ENCODE data around the gene NFATC4. TPM values are rescaled to one million over a fixed set of nuclear protein-coding genes. Genes with fewer than 3 reads are reported as not detected.
"Not testable (repeated sequence)": the region's sequence is repeated elsewhere in the genome, so short reads cannot be mapped to it uniquely, and the experiment has no call there.

Gene NFATC4
- total RNA-seq, 2 experiments from 2014 or later, result not detected

- peaks cover 9% of the 10 kb centered on the region for H3K27me3 Mint-ChIP-seq
- CTCF ChIA-PET, result interaction anchor here (0.6 to 25.4 kb wide), 6 partner anchors 13 to 98 kb away, joined by 3 to 968 read pairs (median 4); partner anchors contain the start of genes CBLN3, KHNYN, LTB4R2 and SDR39U1
- H3K4me3 Mint-ChIP-seq, result no peak overlapping the region
- POLR2A ChIA-PET, result interaction anchor here (0.9 to 1.8 kb wide), 3 partner anchors 30 to 91 kb away, joined by 3 to 10 read pairs (median 7); partner anchors contain the start of genes CBLN3 and KHNYN
- intact Hi-C loops (cut with micrococcal nuclease), result no loop called here
- no peak for DNase-seq
- H3K36me3 Mint-ChIP-seq, result peaks cover 13% of the 10 kb centered on the region
- H3K27ac Mint-ChIP-seq, result no peak overlapping the region
- H3K9me3 Mint-ChIP-seq, result no peaks in the 10 kb centered on the region
- H3K4me1 Mint-ChIP-seq (ENCODE audit: low read depth), result peaks cover 14% of the 10 kb centered on the region
These were observed 27.4 kb upstream of the NFATC4 start for GRCh38 chr14:24340606-24341005.

- Mint-ChIP-seq H3K4me3 (no peak overlapping the region), H3K4me1 (ENCODE audit: low read depth) (peaks cover 14% of the 10 kb centered on the region), H3K27ac (no peak overlapping the region), H3K9me3 (no peaks in the 10 kb centered on the region), H3K36me3 (peaks cover 2% of the 10 kb centered on the region), H3K27me3 (peaks cover 15% of the 10 kb centered on the region)
- CTCF ChIA-PET, result interaction anchor here (1.7 to 5.7 kb wide), 2 partner anchors 9 to 10 kb away, joined by 6 to 41 read pairs; partner anchors contain the start of gene ADCY4
- intact Hi-C loops (cut with micrococcal nuclease), result no loop called here
- POLR2A ChIA-PET, result no interaction called here
- DNase-seq, result no peak
These were observed 25.1 kb upstream of the NFATC4 start for GRCh38 chr14:24342889-24343288.

DNA sequence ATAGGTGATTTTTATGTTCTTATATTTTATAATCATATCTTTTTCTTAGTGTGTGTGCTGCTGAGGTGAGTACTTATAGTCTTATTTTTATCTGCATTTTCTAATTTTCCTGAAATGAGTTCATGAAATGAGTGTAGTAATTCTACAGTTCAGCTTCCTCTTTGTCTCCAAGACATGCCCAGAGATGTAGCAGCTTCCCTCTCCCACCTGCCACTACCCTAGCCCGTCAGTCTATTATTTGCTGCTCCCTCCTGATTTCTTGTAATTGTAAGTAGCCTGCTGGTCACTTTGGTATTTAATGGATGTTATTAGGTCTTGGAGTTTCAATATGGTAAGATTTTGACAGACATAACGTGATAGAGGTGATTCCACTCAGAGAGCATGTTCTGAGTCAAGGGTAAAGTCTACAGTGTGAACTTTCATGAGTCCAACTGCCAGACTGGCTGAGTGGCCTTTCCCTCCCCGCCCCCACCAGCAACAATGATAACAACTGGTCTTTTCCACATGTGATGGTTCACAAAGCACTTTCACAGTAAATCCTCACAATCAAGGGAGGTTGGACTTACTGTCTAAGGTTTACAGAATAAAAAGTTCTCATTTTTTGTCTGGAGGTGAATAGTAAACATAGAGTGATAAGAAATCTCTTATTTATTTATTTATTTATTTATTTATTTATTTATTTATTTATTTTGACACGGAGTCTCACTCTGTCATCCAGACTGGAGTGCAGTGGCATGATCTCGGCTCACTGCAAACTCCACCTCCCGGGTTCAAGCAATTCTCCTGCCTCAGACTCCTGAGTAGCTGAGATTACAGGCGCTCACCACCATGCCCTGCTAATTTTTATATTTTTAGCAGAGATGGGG, 24.0 kb upstream of the NFATC4 start:
- POLR2A ChIA-PET, result no interaction called here
- CTCF ChIA-PET, result interaction anchor here (1.3 to 5.7 kb wide), 2 partner anchors 11 to 87 kb away, joined by 13 to 41 read pairs; partner anchors contain the start of genes ADCY4 and KHNYN
- Mint-ChIP-seq H3K36me3 (no peaks in the 10 kb centered on the region), H3K27ac (no peak overlapping the region), H3K4me3 (no peak overlapping the region), H3K4me1 (ENCODE audit: low read depth) (peaks cover 4% of the 10 kb centered on the region), H3K9me3 (no peaks in the 10 kb centered on the region), H3K27me3 (peaks cover 15% of the 10 kb centered on the region)
- intact Hi-C loops (cut with micrococcal nuclease), result no loop called here
- DNase-seq, result no peak

- Mint-ChIP-seq H3K27me3 (peaks cover 36% of the 10 kb centered on the region), H3K4me1 (ENCODE audit: low read depth) (no peaks in the 10 kb centered on the region), H3K36me3 (no peaks in the 10 kb centered on the region), H3K4me3 (no peak overlapping the region), H3K27ac (no peak overlapping the region), H3K9me3 (no peaks in the 10 kb centered on the region)
- ChIA-PET CTCF (interaction anchor here (0.8 to 5.7 kb wide), 5 partner anchors 14 to 86 kb away, joined by 3 to 41 read pairs (median 4); partner anchors contain the start of gene ADCY4), POLR2A (no interaction called here)
- intact Hi-C loops (cut with micrococcal nuclease), result no loop called here
- DNase-seq, result no peak
These were observed 20.9 kb upstream of the NFATC4 start for GRCh38 chr14:24347134-24347533.

GRCh38 chr14:24348186-24348585, 19.8 kb upstream of the NFATC4 start:
- H3K27ac Mint-ChIP-seq, result no peak overlapping the region
- H3K27me3 Mint-ChIP-seq, result peaks cover 42% of the 10 kb centered on the region
- intact Hi-C loops (cut with micrococcal nuclease), result no loop called here
- H3K4me3 Mint-ChIP-seq, result no peak overlapping the region
- H3K36me3 Mint-ChIP-seq, result no peaks in the 10 kb centered on the region
- CTCF ChIA-PET, result interaction anchor here (0.6 to 5.7 kb wide), 5 partner anchors 8 to 83 kb away, joined by 3 to 41 read pairs (median 3); partner anchors contain the start of gene ADCY4
- POLR2A ChIA-PET, result no interaction called here
- no peak for DNase-seq
- no peaks in the 10 kb centered on the region for H3K9me3 Mint-ChIP-seq
- no peaks in the 10 kb centered on the region for H3K4me1 Mint-ChIP-seq (ENCODE audit: low read depth)

GRCh38 chr14:24349742-24350141, 18.2 kb upstream of the NFATC4 start:
- Mint-ChIP-seq H3K9me3 (no peaks in the 10 kb centered on the region), H3K4me3 (no peak overlapping the region), H3K27ac (no peak overlapping the region), H3K27me3 (peaks cover 39% of the 10 kb centered on the region), H3K4me1 (ENCODE audit: low read depth) (peaks cover 6% of the 10 kb centered on the region), H3K36me3 (no peaks in the 10 kb centered on the region)
- ChIA-PET POLR2A (no interaction called here), CTCF (interaction anchor here (1.0 to 3.0 kb wide), 2 partner anchors 16 to 82 kb away, joined by 3 to 13 read pairs; partner anchors contain the start of gene ADCY4)
- intact Hi-C loops (cut with micrococcal nuclease), result no loop called here
- DNase-seq, result no peak

DNA sequence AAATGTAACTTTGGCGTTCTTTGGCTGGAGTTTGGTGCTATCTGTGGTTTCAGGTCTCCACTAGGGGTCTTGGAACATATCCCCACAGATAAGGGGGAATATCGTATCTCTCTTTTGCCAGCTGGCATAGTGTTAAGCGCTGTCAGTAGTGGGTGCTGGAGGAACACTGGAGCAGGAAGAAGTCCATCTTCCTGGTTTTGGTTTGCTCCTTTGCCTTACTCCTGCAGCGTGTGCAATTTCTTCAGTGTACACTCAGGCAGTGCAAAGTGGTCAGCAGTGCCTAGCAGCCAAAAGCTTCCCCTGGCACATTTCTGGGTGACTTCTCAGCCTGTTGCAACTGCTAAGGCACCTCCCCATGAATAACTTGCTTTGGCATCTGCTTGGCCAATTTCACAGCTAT, 16.5 kb upstream of the NFATC4 start:
- ChIA-PET POLR2A (interaction anchor here (1.4 kb wide), 1 partner anchor 17 kb away, joined by 3 read pairs; the partner anchor contains the start of gene ADCY4), CTCF (interaction anchor here (0.9 to 3.0 kb wide), 2 partner anchors 18 to 61 kb away, joined by 3 to 13 read pairs; partner anchors contain the start of gene ADCY4)
- intact Hi-C loops (cut with micrococcal nuclease), result no loop called here
- H3K36me3 Mint-ChIP-seq, result no peaks in the 10 kb centered on the region
- H3K27ac Mint-ChIP-seq, result no peak overlapping the region
- DNase-seq, result no peak
- H3K9me3 Mint-ChIP-seq, result no peaks in the 10 kb centered on the region
- H3K4me3 Mint-ChIP-seq, result no peak overlapping the region
- peaks cover 33% of the 10 kb centered on the region for H3K27me3 Mint-ChIP-seq
- peaks cover 6% of the 10 kb centered on the region for H3K4me1 Mint-ChIP-seq (ENCODE audit: low read depth)

- DNase-seq, result no peak
- Mint-ChIP-seq H3K27me3 (peaks cover 30% of the 10 kb centered on the region), H3K4me3 (no peak overlapping the region), H3K36me3 (no peaks in the 10 kb centered on the region), H3K27ac (no peak overlapping the region), H3K4me1 (ENCODE audit: low read depth) (peaks cover 6% of the 10 kb centered on the region), H3K9me3 (no peaks in the 10 kb centered on the region)
- POLR2A ChIA-PET, result no interaction called here
- intact Hi-C loops (cut with micrococcal nuclease), result no loop called here
- CTCF ChIA-PET, result no interaction called here
These were observed 14.2 kb upstream of the NFATC4 start for GRCh38 chr14:24353559-24354481.

GRCh38 chr14:24354482-24354825, 13.5 kb upstream of the NFATC4 start:
- H3K9me3 Mint-ChIP-seq; H3K36me3 Mint-ChIP-seq; H3K4me3 Mint-ChIP-seq; POLR2A ChIA-PET; intact Hi-C loops (cut with micrococcal nuclease); DNase-seq; H3K27ac Mint-ChIP-seq; CTCF ChIA-PET; H3K4me1 Mint-ChIP-seq (ENCODE audit: low read depth): not testable (repeated sequence)
- peaks cover 28% of the 10 kb centered on the region for H3K27me3 Mint-ChIP-seq

- peaks cover 1% of the 10 kb centered on the region for H3K36me3 Mint-ChIP-seq
- no peak overlapping the region for H3K4me3 Mint-ChIP-seq
- no peak overlapping the region for H3K27ac Mint-ChIP-seq
- H3K9me3 Mint-ChIP-seq, result no peaks in the 10 kb centered on the region
- ChIA-PET CTCF (interaction anchor here (1.7 kb wide), 1 partner anchor 77 kb away, joined by 4 read pairs; no protein-coding TSS in a partner anchor), POLR2A (no interaction called here)
- no peak for DNase-seq
- H3K4me1 Mint-ChIP-seq (ENCODE audit: low read depth), result peaks cover 6% of the 10 kb centered on the region
- peaks cover 27% of the 10 kb centered on the region for H3K27me3 Mint-ChIP-seq
- intact Hi-C loops (cut with micrococcal nuclease), result no loop called here
These were observed 13.0 kb upstream of the NFATC4 start for GRCh38 chr14:24355009-24355408.

- H3K27me3 Mint-ChIP-seq, result peaks cover 21% of the 10 kb centered on the region
- no peak overlapping the region for H3K4me3 Mint-ChIP-seq
- intact Hi-C loops (cut with micrococcal nuclease), result no loop called here
- no peak overlapping the region for H3K27ac Mint-ChIP-seq
- H3K4me1 Mint-ChIP-seq (ENCODE audit: low read depth), result peaks cover 6% of the 10 kb centered on the region
- POLR2A ChIA-PET, result no interaction called here
- peaks cover 4% of the 10 kb centered on the region for H3K36me3 Mint-ChIP-seq
- CTCF ChIA-PET, result interaction anchor here (0.7 to 1.7 kb wide), 2 partner anchors 8 to 76 kb away, joined by 3 to 4 read pairs; no protein-coding TSS in a partner anchor
- H3K9me3 Mint-ChIP-seq, result no peaks in the 10 kb centered on the region
- no peak for DNase-seq
These were observed 11.8 kb upstream of the NFATC4 start for GRCh38 chr14:24356208-24356607.

- CTCF ChIA-PET, result interaction anchor here (7.4 kb wide), 1 partner anchor 71 kb away, joined by 58 read pairs; the partner anchor contains the start of gene KHNYN
- Mint-ChIP-seq H3K4me3 (no peak overlapping the region), H3K27ac (no peak overlapping the region), H3K9me3 (no peaks in the 10 kb centered on the region), H3K36me3 (peaks cover 4% of the 10 kb centered on the region), H3K4me1 (ENCODE audit: low read depth) (peaks cover 1% of the 10 kb centered on the region), H3K27me3 (peaks cover 24% of the 10 kb centered on the region)
- no peak for DNase-seq
- POLR2A ChIA-PET, result no interaction called here
- intact Hi-C loops (cut with micrococcal nuclease), result no loop called here
These were observed 7.7 kb upstream of the NFATC4 start for GRCh38 chr14:24360281-24360680.

Data from activated CD4-positive, alpha-beta memory T cell treated with anti-CD3 and anti-CD28 coated beads for 36 hours (primary cell).